Liver (tissue), 9 donors: ENCODE measurements around the gene GALNT10. TPM values are rescaled to one million over a fixed set of nuclear protein-coding genes. Genes with fewer than 3 reads are reported as not detected.

ENCODE experiments used
- DNase-seq: peaks from one replicate; pipeline ENCODE4 v3.0.0-alpha.2; 2017; ENCODE audit warnings: low spot score
- H3K27ac ChIP-seq, 2 donors: one replicate each; pipeline ENCODE4 v1.7.0; 2013; ENCODE audit warnings: inconsistent platforms in 2 of 2, low read length in 2 of 2, control low read depth in 1 of 2, low read depth in 1 of 2, mild to moderate bottlenecking in 1 of 2
- H3K27me3 ChIP-seq, 4 donors: one replicate each; pipeline versions ENCODE4 v1.6.1 to v1.7.0; 2013; ENCODE audit warnings: low read length in 3 of 4, inconsistent platforms in 1 of 4, mild to moderate bottlenecking in 1 of 4, moderate library complexity in 1 of 4; ENCODE audit not compliant: control insufficient read depth in 4 of 4, insufficient read depth in 4 of 4
- H3K36me3 ChIP-seq, 4 donors: one replicate each; pipeline versions ENCODE4 v1.6.1 to v1.7.0; 2013; ENCODE audit warnings: low read length in 3 of 4, mild to moderate bottlenecking in 3 of 4, low read depth in 1 of 4, moderate library complexity in 1 of 4; ENCODE audit not compliant: control insufficient read depth in 4 of 4, insufficient read depth in 3 of 4
- H3K4me1 ChIP-seq, 4 donors: one replicate each; pipeline versions ENCODE4 v1.6.1 to v1.7.0; 2013; ENCODE audit warnings: low read length in 3 of 4, mild to moderate bottlenecking in 3 of 4, moderate library complexity in 1 of 4; ENCODE audit not compliant: control insufficient read depth in 4 of 4, insufficient read depth in 4 of 4
- H3K4me3 ChIP-seq, 3 donors: one replicate each; pipeline versions ENCODE4 v1.6.1 to v1.7.0; 2013; ENCODE audit warnings: low read length in 3 of 3, control low read depth in 1 of 3, low read depth in 1 of 3, mild to moderate bottlenecking in 1 of 3
- H3K9ac ChIP-seq, 2 donors: one replicate each; pipeline ENCODE4 v1.7.0; 2013; ENCODE audit warnings: low read length in 2 of 2, mild to moderate bottlenecking in 2 of 2, moderate library complexity in 2 of 2, control low read depth in 1 of 2, low read depth in 1 of 2
- H3K9me3 ChIP-seq, 4 donors: one replicate each; pipeline versions ENCODE4 v1.6.1 to v1.7.0; 2013; ENCODE audit warnings: low read length in 3 of 4; ENCODE audit not compliant: control insufficient read depth in 4 of 4
- EGR1 ChIP-seq, 2 donors: IDR thresholded peaks; 2 replicates each; pipeline ENCODE4 v1.6.1; 2016 to 2018; ENCODE audit warnings: antibody characterized with exemption in 2 of 2, low read depth in 2 of 2
- FOXA1 ChIP-seq: IDR thresholded peaks from 2 replicates; pipeline ENCODE4 v1.6.1; 2016; ENCODE audit warnings: antibody characterized with exemption
- FOXA2 ChIP-seq: IDR thresholded peaks from 2 replicates; pipeline ENCODE4 v1.6.1; 2016; ENCODE audit warnings: antibody characterized with exemption
- GABPA ChIP-seq, 2 donors: IDR thresholded peaks in 1 of 2; conservative IDR thresholded peaks in 1 of 2; 2 replicates each; pipeline ENCODE4 v1.6.1; 2016; ENCODE audit warnings: antibody characterized with exemption in 2 of 2, mild to moderate bottlenecking in 1 of 2, moderate library complexity in 1 of 2
- HNF4A ChIP-seq, 2 donors: conservative IDR thresholded peaks; 2 replicates each; pipeline ENCODE4 v1.6.1; 2016; ENCODE audit warnings: antibody characterized with exemption in 2 of 2, mild to moderate bottlenecking in 2 of 2
- HNF4G ChIP-seq: IDR thresholded peaks from 2 replicates; pipeline ENCODE4 v1.6.1; 2016; ENCODE audit warnings: antibody characterized with exemption
- JUND ChIP-seq, 2 donors: IDR thresholded peaks; 2 replicates each; pipeline ENCODE4 v1.6.1; 2016; ENCODE audit warnings: antibody characterized with exemption in 2 of 2
- NR2F2 ChIP-seq: IDR thresholded peaks from 2 replicates; pipeline ENCODE4 v1.6.1; 2016; ENCODE audit warnings: antibody characterized with exemption
- RAD21 ChIP-seq, 2 donors: IDR thresholded peaks; 2 replicates each; pipeline ENCODE4 v1.6.1; 2016; ENCODE audit warnings: antibody characterized with exemption in 2 of 2, mild to moderate bottlenecking in 2 of 2
- RXRA ChIP-seq, 2 donors: IDR thresholded peaks; 2 replicates each; pipeline ENCODE4 v1.6.1; 2017 to 2018; ENCODE audit warnings: antibody characterized with exemption in 2 of 2, mild to moderate bottlenecking in 1 of 2
- SP1 ChIP-seq: IDR thresholded peaks from 2 replicates; pipeline ENCODE4 v1.6.1; 2018; ENCODE audit warnings: antibody characterized with exemption, mild to moderate bottlenecking
- TAF1 ChIP-seq: conservative IDR thresholded peaks from 2 replicates; pipeline ENCODE4 v1.6.1; 2016; ENCODE audit warnings: antibody characterized with exemption, mild to moderate bottlenecking
- YY1 ChIP-seq: IDR thresholded peaks from 2 replicates; pipeline ENCODE4 v1.6.1; 2016; ENCODE audit warnings: antibody characterized with exemption, mild to moderate bottlenecking
- WGBS: extraction: QIAGEN DNeasy Blood & Tissue Kit; methylation state at CpG from one replicate; pipeline ENCODE4 v1.1.7; 2013; 5-methylcytosine and 5-hydroxymethylcytosine counted together
- polyA plus RNA-seq, 2 donors: library from polyadenylated mRNA; stranded (reverse) in 1 of 2; unstranded in 1 of 2; fragments of 200-250 nt in 1 of 2; fragments of >200 nt in 1 of 2; fragmentation: Nextera tagmentation in 1 of 2; extraction: Ambion mirVana in 1 of 2; gene quantifications; one replicate each; pipeline versions ENCODE4 v1.2.1 to v1.2.3, GENCODE V29; 2013 to 2015
- total RNA-seq, 2 donors: library from RNA; depleted of rRNA; stranded (reverse); fragments of >200 nt; gene quantifications; one replicate each; pipeline ENCODE4 v1.2.3, GENCODE V29; 2014
- TF ChIP-seq, protein P1 (sequence below): IDR thresholded peaks from 2 replicates; pipeline ENCODE4 v1.6.1; 2016; ENCODE audit warnings: antibody characterized with exemption
- TF ChIP-seq, protein P2 (sequence below): IDR thresholded peaks from 2 replicates; pipeline ENCODE4 v1.6.1; 2016; ENCODE audit warnings: antibody characterized with exemption
- TF ChIP-seq, protein P3 (sequence below): IDR thresholded peaks from 2 replicates; pipeline ENCODE4 v1.6.1; 2016; ENCODE audit warnings: antibody characterized with exemption
- TF ChIP-seq, protein P4 (sequence below): fragments of 150-350 bp; IDR thresholded peaks from 2 replicates; pipeline ENCODE4 v1.5.1; 2017; ENCODE audit warnings: improper control_type of control experiment, low read depth, low read length; ENCODE audit not compliant: missing input control
- TF ChIP-seq, protein P5 (sequence below): IDR thresholded peaks from 2 replicates; pipeline ENCODE4 v1.6.1; 2016; ENCODE audit warnings: antibody characterized with exemption, mild to moderate bottlenecking
- donor health status: healthy.
- donor health status: healthy.
- donor health status: healthy.
- donor health status: healthy.
- donor health status: healthy.

Gene GALNT10
- total and polyA plus RNA-seq, 4 donors = 1.1 to 17.8 (median 5.3) TPM

DNA sequence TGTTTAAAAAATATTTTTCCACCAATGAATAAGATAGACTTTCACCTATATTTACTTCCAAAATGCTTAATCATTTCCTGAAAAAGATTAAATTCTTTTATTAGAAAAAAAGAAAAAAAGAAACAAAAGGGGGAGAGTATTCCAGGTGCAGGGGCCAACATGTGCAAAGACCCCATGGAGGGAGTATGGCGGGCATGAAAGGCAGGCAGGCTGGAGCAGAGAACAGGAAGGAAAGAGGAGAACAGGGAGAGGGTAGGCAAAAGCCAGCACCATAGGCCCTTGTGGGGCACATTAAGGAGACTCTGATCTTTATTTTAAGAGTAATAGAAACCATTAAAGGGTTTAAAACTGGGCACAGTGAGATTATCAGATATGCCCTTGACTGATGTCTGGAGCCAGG, 238.8 kb downstream of the GALNT10 start:
- no peaks in the 10 kb centered on the region for H3K9me3 ChIP-seq
- WGBS = 96% methylated on average over 1 of the region's 1 CpG
- H3K36me3 ChIP-seq = peaks cover 0 to 3% (median 0%) of the 10 kb centered on the region in 4 donors
- no peak overlapping the region for H3K27ac ChIP-seq
- H3K9ac ChIP-seq = no peak overlapping the region
- no peaks in the 10 kb centered on the region for H3K27me3 ChIP-seq
- no peak for TF ChIP-seq EGR1 (IDR thresholded peaks at IDR 0.05; ENCODE audit: low read depth in 2 of 2)
- TF ChIP-seq RAD21 (IDR thresholded peaks at IDR 0.05) = no peak
- TF ChIP-seq SP1 = no peak
- TF ChIP-seq, protein P1, sequence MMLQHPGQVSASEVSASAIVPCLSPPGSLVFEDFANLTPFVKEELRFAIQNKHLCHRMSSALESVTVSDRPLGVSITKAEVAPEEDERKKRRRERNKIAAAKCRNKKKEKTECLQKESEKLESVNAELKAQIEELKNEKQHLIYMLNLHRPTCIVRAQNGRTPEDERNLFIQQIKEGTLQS = no peak
- DNase-seq = no peak
- H3K4me3 ChIP-seq = no peak overlapping the region
- H3K4me1 ChIP-seq = peaks cover 0 to 1% (median under 1%) of the 10 kb centered on the region in 4 donors

DNA sequence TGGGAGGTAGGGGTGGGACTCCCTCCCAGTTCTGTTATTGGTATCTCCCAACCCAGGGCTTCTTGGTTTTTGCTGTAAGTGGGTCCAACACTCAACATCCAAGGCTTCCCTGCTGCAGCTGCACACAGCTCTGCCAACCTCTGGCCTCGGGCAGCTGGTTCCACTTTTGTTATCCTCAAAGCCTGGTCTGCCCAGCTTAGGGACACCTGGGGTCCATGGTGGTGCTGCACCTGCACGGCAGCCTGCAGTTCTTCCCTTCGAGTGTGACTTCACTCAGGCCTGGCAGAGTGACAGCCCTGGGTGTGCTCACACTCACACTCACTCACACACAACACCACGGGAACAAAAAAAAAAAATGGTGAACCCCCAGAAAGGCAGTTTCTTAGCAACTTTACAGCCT, 239.9 kb downstream of the GALNT10 start:
- WGBS = 92% methylated on average over 4 of the region's 4 CpGs
- no peaks in the 10 kb centered on the region for H3K9me3 ChIP-seq
- no peak for TF ChIP-seq FOXA1
- TF ChIP-seq, protein P1 = no peak
- TF ChIP-seq, protein P2, sequence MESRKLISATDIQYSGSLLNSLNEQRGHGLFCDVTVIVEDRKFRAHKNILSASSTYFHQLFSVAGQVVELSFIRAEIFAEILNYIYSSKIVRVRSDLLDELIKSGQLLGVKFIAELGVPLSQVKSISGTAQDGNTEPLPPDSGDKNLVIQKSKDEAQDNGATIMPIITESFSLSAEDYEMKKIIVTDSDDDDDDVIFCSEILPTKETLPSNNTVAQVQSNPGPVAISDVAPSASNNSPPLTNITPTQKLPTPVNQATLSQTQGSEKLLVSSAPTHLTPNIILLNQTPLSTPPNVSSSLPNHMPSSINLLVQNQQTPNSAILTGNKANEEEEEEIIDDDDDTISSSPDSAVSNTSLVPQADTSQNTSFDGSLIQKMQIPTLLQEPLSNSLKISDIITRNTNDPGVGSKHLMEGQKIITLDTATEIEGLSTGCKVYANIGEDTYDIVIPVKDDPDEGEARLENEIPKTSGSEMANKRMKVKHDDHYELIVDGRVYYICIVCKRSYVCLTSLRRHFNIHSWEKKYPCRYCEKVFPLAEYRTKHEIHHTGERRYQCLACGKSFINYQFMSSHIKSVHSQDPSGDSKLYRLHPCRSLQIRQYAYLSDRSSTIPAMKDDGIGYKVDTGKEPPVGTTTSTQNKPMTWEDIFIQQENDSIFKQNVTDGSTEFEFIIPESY = no peak
- TF ChIP-seq GABPA (IDR thresholded peaks at IDR 0.05 in 1 of 2, conservative IDR thresholded peaks at IDR 0.05 in 1 of 2) = no peak
- no peak for TF ChIP-seq JUND (IDR thresholded peaks at IDR 0.05)
- no peak for TF ChIP-seq NR2F2
- TF ChIP-seq HNF4G = no peak
- TF ChIP-seq, protein P3, sequence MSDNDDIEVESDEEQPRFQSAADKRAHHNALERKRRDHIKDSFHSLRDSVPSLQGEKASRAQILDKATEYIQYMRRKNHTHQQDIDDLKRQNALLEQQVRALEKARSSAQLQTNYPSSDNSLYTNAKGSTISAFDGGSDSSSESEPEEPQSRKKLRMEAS = no peak
- TF ChIP-seq SP1 = no peak
- TF ChIP-seq, protein P4, sequence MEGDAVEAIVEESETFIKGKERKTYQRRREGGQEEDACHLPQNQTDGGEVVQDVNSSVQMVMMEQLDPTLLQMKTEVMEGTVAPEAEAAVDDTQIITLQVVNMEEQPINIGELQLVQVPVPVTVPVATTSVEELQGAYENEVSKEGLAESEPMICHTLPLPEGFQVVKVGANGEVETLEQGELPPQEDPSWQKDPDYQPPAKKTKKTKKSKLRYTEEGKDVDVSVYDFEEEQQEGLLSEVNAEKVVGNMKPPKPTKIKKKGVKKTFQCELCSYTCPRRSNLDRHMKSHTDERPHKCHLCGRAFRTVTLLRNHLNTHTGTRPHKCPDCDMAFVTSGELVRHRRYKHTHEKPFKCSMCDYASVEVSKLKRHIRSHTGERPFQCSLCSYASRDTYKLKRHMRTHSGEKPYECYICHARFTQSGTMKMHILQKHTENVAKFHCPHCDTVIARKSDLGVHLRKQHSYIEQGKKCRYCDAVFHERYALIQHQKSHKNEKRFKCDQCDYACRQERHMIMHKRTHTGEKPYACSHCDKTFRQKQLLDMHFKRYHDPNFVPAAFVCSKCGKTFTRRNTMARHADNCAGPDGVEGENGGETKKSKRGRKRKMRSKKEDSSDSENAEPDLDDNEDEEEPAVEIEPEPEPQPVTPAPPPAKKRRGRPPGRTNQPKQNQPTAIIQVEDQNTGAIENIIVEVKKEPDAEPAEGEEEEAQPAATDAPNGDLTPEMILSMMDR = no peak
- TF ChIP-seq FOXA2 = no peak
- TF ChIP-seq, protein P5, sequence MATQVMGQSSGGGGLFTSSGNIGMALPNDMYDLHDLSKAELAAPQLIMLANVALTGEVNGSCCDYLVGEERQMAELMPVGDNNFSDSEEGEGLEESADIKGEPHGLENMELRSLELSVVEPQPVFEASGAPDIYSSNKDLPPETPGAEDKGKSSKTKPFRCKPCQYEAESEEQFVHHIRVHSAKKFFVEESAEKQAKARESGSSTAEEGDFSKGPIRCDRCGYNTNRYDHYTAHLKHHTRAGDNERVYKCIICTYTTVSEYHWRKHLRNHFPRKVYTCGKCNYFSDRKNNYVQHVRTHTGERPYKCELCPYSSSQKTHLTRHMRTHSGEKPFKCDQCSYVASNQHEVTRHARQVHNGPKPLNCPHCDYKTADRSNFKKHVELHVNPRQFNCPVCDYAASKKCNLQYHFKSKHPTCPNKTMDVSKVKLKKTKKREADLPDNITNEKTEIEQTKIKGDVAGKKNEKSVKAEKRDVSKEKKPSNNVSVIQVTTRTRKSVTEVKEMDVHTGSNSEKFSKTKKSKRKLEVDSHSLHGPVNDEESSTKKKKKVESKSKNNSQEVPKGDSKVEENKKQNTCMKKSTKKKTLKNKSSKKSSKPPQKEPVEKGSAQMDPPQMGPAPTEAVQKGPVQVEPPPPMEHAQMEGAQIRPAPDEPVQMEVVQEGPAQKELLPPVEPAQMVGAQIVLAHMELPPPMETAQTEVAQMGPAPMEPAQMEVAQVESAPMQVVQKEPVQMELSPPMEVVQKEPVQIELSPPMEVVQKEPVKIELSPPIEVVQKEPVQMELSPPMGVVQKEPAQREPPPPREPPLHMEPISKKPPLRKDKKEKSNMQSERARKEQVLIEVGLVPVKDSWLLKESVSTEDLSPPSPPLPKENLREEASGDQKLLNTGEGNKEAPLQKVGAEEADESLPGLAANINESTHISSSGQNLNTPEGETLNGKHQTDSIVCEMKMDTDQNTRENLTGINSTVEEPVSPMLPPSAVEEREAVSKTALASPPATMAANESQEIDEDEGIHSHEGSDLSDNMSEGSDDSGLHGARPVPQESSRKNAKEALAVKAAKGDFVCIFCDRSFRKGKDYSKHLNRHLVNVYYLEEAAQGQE = no peak
- no peak for TF ChIP-seq HNF4A (conservative IDR thresholded peaks at IDR 0.05)
- TF ChIP-seq YY1 = no peak
- TF ChIP-seq RXRA (IDR thresholded peaks at IDR 0.05) = no peak
- no peak for TF ChIP-seq TAF1
- TF ChIP-seq RAD21 (IDR thresholded peaks at IDR 0.05) = no peak
- TF ChIP-seq EGR1 (IDR thresholded peaks at IDR 0.05; ENCODE audit: low read depth in 2 of 2) = no peak
- no peak overlapping the region for H3K27ac ChIP-seq
- no peaks in the 10 kb centered on the region for H3K4me1 ChIP-seq
- DNase-seq = no peak
- peaks cover under 1 to 3% (median 2%) of the 10 kb centered on the region in 4 donors for H3K36me3 ChIP-seq
- H3K9ac ChIP-seq = no peak overlapping the region
- no peaks in the 10 kb centered on the region for H3K27me3 ChIP-seq
- H3K4me3 ChIP-seq = no peak overlapping the region
